Forelimb muscle (tissue), 1 donor: ENCODE data around the gene USP11. TPM values are rescaled to one million over a fixed set of nuclear protein-coding genes. Genes with fewer than 3 reads are reported as not detected.

Source experiments
- DNase-seq: peaks from one replicate; pipeline ENCODE4 v3.0.0-alpha.2; 2013; ENCODE audit warnings: low read depth
- polyA plus RNA-seq: library from polyadenylated mRNA; unstranded; fragments of 120-200 nt; gene quantifications from one replicate; pipeline ENCODE4 v1.2.1, GENCODE V29; 2013; ENCODE audit not compliant: insufficient read length

USP11 gene
- polyA plus RNA-seq: 94.3 TPM

DNA sequence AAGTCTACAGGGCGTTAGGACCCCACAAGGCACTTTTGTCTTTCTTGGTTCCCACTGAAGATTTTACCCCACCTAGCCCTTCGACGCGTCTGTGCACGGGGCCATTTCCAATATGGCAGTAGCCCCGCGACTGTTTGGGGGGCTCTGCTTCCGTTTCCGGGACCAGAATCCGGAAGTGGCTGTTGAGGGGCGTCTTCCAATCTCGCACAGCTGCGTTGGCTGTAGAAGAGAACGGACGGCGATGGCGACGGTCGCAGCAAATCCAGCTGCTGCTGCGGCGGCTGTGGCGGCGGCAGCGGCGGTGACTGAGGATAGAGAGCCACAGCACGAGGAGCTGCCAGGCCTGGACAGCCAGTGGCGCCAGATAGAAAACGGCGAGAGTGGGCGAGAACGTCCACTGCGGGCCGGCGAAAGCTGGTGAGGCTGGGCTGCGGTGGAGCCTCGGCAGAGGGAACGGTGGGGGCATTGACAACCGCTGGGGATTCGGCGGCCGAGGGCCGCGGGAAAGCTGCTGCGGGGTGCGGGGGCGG, at the start of gene USP11:
Gene USP11 (plus strand): TSS at position 207 of the 530 bp plus-strand sequence. CDS start 35 bp downstream, at position 242.
- DNase-seq: no peak

DNA sequence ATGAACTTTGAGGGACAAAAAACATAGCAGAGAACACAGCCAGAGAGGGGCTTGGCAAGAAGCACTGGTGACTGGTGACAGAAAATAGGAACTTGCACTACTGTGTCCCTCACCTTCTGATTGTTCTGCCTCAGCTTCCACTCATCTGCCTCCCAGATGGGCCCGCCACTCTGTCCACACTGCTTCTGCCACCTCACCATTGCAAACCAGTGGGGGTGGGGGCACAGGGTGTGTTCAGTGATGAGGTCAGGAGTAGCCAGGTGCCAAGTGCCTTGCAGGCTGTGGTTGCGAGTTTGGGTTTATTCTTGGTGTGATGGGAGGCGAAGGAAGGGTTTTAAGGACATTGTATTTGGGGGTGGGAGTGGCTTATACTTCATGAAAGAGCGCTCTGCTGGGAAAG, 48.3 kb upstream of the USP11 start:
- DNase-seq: no peak

DNA sequence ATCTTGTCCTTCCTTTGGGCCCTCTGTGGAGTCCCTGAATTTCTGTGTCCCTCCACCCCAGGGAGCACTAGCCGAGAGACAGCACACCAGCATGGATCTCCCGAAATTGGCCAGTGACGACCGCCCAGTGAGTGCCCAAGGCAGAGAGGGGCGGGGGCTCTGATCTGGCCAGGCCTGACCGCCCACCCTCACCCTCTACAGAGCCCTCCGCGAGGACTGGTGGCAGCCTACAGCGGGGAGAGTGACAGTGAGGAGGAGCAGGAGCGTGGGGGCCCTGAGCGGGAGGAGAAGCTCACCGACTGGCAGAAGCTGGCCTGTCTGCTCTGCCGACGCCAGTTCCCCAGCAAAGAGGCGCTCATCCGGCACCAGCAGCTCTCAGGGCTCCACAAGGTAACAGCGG, 47.6 kb upstream of the USP11 start:
- no peak for DNase-seq

DNA sequence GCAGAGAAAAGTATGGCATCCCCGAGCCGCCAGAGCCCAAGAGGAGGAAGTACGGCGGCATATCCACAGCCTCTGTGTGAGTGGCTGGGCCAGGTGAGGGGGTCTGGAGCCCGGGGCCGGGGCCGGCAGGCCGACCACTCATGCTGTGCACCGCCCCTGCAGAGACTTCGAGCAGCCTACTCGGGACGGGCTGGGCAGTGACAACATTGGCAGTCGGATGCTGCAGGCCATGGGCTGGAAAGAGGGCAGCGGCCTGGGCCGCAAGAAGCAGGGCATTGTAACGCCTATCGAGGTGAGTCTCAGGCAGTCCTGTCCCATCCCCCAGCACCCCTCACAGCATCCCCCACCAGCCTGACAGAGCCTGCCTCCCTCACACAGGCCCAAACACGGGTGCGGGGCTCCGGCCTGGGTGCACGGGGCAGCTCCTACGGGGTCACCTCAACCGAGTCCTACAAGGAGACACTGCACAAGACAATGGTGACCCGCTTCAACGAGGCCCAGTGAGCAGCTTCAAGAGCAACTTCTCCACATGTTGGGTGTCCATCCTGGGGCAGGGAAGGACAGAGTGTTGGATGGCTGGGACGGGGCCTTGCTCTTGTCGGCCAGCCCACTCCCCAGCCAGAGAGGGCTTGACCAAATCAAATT, 46.6 kb upstream of the USP11 start:
- no peak for DNase-seq

DNA sequence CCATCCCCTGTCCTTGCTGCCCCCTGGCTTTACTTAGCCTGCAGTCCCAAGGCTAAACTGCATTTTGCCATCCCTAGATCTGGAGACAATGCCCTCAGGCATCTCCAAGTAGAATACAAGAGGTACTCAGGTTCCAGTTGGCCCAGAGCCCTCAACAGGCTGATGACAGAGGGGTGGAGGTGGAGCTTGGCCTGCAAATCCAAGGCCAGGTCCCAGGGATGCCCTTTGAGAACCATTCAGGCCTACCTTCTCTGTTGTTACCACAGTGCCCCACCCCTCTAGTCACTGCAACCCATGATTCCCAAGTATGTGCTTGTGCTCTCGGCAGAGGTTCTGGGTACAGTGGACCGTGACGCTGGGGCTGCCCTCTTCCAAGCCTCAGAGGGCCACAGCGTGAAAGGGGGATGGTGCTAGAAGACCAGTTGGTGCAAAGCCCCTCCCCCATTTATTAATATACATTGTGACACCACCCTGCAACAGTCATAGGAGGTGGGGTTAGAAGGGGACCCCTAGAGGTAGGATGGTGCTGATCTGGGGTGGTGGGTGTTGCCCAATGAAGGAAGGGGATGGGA, 45.6 kb upstream of the USP11 start:
- no peak for DNase-seq

- no peak for DNase-seq
Observed at GRCh38 chrX:47189906-47190305, 42.9 kb upstream of the USP11 start.

DNA sequence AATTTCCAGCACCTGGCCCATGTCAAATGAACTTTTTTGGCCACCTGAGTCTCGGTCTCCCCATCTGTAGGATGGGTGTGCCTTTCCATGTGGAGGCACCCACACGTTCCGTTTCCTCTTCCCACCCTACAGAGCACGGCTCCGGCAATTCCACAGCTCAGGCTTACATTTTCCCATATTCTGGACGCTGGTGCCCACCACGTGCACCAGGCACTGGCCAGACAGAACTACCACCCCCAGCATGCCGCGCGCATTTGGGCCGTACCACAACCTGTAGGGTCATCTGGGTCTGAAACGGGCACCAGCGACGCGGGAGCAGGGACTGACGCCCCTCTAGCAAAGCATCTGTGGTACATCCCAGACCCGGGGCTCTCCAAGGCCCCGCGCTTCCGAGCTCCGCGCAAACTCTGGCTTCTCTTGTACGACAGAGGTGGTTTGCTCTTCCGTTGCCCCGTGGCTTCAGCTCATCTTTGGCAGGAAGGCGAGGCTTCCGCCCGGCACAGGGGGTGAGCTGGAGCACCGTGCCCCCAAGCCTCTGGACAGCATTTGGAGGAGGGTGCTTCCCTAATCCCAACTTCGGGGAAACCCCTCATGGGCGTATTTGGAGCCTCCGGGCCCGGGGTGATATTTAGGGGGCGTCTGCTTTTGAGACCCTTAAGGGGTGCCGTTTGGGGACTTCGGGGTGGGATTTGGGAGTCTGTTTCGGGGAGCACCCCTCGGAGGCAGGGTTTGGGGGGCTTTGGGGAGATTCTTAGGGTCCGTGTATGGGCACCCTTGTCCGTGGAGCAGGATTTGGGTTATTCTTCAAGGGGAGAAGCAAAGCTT, 42.2 kb upstream of the USP11 start:
- peak; percentile 67 for DNase-seq

DNA sequence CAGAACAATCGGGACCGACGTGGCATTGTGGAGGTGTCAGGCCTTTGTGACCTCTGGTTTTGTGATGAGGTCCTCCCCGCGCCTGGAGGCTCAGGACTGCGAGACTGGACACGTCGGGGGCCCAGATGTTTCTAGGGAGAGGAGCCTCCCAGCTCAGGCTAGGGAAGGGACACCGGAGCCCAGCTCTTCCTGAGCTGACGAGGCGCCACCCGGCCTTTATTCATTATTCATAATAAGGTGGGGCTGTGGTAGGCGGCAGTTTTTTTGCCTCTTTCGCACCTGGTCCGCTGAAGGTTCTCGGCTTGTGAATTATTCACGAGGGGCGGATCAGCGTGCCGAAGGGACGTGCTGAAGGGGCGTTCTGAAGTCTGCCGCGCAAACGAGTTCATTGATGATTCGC, 41.5 kb upstream of the USP11 start:
- no peak for DNase-seq

DNA sequence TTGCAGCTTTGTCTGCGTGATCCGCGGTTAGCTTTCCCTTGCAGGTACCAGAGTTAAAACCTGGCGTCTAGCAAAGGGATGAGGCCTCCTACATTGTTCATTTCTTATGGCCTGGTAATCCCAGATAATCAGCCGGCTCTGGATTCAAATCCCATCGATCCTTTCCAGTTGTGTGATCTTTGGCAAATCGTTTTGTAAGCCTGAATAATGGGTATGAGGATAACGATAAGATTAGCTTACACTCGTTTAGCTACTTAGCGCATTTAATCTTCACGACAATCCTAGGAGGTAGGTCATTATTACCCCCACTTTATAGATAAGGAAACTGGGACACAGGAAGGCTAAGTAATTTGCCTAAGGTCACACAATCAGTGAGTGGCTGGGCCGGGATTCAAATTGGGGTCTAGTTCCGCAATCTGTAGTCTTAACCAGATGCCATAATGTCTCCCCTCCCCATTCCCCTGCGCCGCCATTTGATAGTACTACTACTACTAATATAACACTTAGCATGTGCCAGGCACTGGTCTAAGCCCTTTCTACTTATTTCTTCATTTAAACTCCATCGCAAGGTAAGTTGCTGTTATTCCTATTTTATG, 40.9 kb upstream of the USP11 start:
- DNase-seq: no peak

GRCh38 chrX:47193475-47194193, 39.2 kb upstream of the USP11 start, which contains the start of gene UBA1:
Gene UBA1 (plus strand): TSS chrX:47193829. CDS start chrX:47198803, 4,974 bp downstream.
- peak; percentile 96 for DNase-seq

DNA sequence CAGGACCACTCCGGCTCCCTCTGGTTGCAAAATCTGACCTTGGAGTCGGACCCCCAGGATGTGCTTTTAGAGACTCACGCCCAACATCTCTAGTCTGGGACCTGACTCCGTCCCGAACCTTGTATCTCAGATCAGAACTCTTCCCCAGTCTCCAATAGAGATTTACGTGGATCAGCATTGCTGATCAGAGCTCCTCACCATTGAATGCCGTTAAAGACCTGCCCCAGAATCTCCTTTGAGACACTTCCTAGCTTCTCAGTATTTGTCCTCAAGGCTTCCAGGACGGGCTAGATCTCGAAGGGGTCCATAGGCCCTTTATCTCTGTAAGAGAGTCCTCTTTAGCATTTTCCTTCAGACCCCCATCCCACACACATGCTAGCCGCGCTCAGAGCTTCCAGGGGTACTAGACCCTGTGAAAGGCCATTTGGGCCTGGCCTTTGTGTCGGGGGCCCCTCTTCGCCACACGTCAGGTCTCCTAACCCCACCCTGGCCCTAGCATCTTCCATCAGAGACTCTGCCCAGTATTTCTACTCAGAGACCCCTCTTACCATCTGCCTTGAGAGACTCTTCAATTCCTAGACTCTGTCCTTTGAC, 38.5 kb upstream of the USP11 start:
- no peak for DNase-seq

DNA sequence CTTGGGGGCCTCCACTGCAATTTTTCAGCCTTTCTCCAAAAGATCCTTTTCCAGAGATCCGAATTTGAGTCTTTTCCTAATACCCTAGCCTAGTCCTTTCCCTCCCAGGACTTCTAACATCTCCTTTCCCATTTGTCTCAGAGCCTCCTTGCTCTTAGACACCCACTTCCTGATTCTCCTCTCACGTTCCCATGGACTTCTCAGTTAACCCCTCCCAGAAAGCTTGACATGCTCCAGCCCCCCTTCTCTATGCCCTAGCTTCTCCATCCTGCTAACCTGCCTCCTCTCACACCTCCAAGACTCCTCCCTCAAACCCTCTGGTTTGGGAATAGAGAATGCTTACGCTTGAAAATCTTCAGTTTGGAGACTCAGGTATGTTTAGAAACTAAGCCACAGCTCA, 36.7 kb upstream of the USP11 start:
- no peak for DNase-seq

DNA sequence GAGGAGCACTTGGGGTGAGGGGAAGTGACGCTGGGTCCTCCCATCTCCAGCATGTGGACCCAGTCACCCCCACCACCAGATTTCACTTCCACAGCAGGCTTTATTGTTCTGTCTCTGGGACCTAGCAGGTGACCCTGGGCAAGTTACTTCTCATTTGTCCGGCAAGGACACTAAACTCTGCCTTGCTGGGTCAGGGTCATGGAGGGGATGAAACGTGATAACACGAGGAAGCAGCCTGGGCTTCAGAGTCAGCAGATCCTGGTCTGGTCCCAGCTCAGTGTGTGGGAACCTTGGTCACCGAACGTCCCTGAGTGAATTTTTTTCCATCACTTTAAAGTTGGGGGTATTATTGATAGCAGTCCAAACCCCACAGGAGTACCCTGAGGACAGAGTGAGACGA, 35.3 kb upstream of the USP11 start:
- DNase-seq: no peak

GRCh38 chrX:47198026-47198686, 34.7 kb upstream of the USP11 start:
- no peak for DNase-seq

DNA sequence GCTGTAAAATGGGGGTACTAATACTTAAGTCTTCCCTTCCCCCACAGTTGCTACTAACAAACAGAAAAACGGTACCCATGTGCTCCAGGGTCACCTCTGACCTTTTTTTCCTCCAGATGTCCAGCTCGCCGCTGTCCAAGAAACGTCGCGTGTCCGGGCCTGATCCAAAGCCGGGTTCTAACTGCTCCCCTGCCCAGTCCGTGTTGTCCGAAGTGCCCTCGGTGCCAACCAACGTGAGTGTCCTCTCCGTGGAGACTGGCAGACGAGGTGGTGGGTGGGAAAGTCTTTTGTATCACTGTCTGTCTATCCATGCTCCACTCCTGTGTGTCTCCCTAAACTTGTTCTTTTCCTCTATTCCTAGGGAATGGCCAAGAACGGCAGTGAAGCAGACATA, 34.1 kb upstream of the USP11 start:
- no peak for DNase-seq

- no peak for DNase-seq
Observed at GRCh38 chrX:47199286-47199685, 33.5 kb upstream of the USP11 start.

DNA sequence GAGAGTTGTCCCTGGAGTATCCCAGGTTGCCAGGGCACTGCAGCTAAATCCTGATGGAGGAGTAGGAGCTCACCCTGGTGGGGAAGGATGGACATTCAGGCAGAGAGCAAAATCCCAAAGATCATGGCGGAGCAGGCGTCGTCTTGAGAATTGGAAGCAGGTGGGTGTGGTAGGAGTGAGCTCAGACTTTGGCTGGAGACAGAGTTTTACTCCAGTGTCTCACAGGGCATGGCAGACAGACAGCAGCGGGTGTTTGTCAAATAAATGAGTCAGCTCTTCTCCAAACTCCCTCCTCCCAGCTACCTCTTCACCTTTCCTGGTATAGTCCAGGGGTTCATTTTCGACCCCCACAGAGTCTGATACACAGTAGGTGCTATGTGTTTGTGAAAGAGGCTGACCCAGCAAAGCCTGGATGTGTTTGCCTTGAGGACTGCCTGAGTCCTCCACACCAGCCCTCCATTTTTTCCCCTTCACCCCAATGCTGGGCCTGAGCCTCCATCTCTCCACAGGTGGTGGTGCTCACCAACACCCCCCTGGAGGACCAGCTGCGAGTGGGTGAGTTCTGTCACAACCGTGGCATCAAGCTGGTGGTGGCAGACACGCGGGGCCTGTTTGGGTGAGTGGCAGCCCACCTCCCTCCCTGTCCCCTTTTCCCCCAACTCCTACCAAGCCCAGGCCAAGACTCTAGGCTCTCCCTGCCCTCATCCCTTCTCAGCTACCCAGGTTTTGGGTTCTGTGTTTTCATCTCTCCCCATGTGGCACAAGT, 32.2 kb upstream of the USP11 start:
- no peak for DNase-seq

GRCh38 chrX:47201345-47201944, 31.4 kb upstream of the USP11 start:
- DNase-seq: no peak

DNA sequence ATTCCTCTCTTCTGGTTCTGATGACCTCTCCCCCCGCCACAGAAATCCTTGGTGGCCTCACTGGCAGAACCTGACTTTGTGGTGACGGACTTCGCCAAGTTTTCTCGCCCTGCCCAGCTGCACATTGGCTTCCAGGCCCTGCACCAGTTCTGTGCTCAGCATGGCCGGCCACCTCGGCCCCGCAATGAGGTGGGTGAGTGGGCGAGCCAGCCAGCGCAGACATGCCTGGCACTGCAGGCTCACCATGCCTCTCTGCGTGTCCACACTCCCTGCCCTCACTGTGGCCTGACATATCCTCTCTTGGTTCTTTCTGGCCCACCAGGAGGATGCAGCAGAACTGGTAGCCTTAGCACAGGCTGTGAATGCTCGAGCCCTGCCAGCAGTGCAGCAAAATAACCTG, 30.5 kb upstream of the USP11 start:
- DNase-seq: no peak
